GM21423 (cell line): ENCODE measurements around the gene HEMGN.
A peak's percentile ranks its signal among the peaks of the same experiment; 100 is the strongest.
"Not testable (repeated sequence)": the region's sequence is repeated elsewhere in the genome, so short reads cannot be mapped to it uniquely, and the experiment has no call there.

ENCODE experiments used
- ATAC-seq: cut with Tn5 transposase; IDR thresholded peaks from one replicate; pipeline ENCODE4 v1.9.1; 2021; ENCODE audit warnings: mild to moderate bottlenecking, moderate library complexity; ENCODE audit not compliant: unreplicated experiment

Gene HEMGN

DNA sequence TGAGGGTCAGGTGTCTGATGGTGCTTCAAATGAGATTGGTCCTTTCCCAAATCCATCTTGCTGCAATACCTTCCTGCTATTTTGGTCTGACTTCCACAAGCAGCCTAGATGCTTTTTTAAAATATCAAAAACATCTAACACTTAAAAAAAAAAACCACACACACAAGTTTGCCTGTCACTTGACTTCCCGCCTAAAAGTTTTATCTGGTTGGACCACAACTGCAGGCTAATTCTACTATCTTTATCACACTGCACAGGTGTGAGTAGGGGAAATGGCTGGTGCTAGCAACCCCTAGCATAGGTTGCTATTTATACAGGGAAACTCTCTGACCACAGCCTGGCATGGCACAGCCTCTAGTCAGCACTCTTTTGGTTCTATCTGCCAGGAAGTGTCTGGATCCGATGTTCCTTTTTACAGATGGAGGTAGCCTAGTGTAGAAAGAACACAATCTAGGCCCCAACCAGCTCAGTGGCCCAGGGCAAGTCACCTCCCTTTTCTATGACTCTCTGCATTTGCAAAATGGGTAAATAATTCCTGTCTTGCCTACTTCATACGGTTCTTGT lies at the start of gene HEMGN:
Gene HEMGN (minus strand): TSS at position 92 of the 564 bp plus-strand sequence. CDS start 36 bp downstream, at position 56.
- peak; percentile 67 for ATAC-seq

- no peak for ATAC-seq
Measured at GRCh38 chr9:97987487-97987886, 49.5 kb upstream of the HEMGN start.

- peak; percentile 13 for ATAC-seq
Measured at GRCh38 chr9:97985058-97985861, 47.3 kb upstream of the HEMGN start.

DNA sequence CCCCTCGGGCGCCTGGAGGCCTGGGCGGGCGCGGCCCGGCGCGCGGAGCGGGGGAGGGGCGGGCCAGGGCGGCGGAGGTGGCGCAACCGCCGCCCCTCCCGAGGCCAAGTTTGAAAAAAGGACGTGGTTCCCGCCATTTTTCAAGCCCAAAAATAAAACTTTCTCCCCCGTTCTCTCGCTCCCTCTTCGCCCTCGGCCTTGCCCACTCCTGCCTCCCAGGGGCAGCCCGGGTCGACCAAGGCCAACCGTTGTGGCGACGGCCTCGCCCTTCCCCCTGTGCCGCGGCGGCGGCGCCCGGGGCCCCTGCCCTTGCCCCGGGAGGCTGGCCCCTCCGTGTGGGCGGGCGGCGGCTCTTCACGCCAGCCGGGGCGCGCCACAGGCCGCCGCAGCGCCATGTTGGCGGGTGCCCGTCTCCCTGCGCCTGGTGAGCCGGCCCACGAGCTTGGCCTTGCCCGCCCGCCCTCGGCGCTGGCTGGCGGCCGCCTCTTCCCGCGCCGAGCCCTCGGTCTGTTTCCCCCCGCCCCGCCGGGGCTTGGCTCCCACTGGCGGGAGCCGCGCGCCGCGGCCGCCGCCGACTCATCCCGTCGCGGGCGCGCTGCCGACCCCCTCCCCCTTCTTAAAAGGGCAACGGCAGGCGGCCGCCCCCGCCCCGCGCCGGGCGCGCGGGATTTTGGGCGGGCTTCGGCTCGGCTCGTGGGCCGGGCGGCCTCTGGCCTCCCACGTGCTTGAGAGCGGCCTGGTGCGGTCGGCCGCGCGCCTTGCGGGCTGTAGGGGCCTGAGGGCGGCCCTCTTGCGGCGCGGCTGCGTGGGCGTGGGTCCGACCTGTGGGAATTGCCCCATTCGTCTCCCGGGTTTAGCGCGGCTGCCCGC lies 46.5 kb upstream of the HEMGN start:
- peak; percentile 21 for ATAC-seq

DNA sequence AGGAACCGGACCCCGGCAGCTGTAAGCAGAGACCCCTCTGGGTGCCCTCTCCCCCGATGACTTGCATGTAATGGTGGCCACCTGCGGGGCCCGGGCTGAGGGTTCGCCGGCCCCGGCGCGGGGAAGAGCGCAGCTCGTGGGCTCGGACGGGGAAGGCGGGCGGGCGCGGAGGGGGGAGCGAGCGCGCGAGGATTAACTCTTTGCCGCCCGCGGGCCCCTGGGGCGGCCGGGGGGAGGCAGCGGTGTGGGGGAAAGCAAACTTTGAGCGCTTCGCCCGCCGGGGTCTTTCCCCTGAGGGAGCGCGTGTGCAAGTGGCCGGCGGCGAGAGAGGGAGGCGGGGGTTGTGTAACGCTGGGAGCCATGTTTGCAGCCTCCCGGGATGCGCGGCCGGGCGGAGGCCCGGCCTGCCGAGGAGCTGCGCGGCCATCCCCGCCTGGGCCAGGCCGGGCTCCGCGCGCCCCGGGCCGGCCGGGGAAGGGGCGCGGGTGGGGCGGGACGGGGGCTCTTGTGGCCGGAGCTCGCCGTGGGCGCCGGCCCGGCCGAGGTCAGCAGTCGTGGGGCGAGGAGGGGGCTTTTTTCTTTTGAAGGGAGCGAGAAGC lies 45.7 kb upstream of the HEMGN start:
- peak; percentile 10 for ATAC-seq

- peak; percentile 69 for ATAC-seq
Measured at GRCh38 chr9:97982683-97983588, 45.0 kb upstream of the HEMGN start, which contains the start of gene ANP32B. Gene ANP32B (plus strand): TSS chr9:97983341. CDS start chr9:97983556, 215 bp downstream.

DNA sequence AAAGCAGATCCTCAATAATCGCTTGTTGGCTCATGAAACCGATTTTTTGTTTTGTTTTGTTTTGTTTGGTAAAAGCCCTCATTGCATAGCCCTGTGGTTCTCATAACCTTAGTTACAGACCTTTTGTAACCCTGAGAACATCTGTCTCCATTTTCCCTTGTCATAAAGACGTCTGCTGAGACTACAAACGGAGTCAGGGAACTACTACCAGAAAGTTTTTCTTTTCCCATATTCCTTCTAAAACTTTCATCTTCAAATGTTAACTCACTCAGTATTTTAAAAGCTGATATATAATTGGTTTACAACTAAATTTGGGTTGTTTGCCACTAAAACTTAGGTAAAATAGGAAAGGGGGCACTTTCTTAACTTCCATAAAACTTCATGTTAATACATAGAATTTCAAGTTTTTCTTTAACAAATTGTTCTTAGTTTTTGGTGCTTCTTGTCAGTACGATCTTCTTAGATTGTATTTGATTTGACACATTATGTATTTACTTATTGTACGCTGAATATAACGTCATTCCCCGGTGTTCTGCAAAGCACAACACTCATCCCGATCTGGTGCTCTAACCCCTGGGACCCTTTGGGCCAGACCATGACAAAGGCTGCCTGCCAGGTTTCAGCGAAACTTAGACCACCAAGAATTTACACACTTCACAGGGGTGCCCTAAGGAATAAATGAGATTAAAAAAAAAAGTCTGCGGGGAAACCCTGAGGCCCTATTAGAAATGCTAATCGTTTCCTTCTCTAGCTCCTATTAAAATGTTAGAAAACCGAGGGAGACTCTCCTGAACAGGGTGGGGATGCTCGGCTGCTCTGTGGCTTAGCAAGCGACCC lies 44.1 kb upstream of the HEMGN start:
- no peak for ATAC-seq

- no peak for ATAC-seq
Measured at GRCh38 chr9:97980918-97981845, 43.2 kb upstream of the HEMGN start.

DNA sequence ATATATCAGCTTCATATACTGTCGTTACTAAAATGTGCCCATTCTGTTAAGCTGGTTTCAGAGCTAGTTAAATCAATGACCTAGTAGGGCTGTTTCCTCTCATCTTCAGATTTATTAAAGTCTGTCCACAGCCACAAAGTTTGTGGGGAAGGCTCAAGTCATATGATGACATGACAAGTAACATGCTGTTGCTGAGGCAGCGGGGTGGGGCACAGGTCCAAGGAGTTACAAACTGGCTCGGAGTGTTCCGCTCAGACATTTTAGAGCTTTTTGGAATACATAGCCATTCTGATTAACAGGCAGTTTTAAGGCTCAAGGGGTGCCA lies 42.5 kb upstream of the HEMGN start:
- no peak for ATAC-seq

DNA sequence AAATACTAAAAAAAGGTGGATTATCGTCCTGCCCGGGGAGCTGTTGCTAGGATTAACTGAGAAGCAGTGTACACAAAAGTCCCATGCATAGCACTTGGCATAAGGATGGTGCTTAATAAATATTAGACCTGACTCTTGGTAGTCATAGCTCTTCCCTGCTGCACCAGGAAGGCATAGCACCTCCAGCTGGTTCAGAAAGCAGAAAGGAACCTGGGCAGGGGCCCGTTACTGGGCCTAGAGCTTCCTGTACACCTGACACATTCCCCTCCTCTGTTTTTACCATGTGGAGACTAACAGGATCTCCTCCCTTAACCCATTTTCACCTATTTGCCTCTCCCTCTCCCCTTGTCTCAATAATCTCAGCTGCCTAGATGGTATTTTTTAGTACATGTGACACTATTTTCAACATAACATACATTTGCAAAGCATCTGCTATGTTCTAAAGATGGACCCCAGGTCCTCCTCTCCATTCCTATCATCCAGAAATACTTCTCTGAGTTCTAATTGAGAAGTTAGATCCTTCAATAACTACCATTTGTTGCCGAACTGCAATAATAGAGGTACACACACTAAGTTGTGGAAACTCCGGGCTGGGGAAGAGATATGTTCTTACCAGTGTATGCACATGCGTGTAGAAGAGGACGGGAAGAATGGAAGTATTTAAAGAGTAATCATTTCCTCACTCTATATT lies 42.0 kb upstream of the HEMGN start:
- ATAC-seq: no peak

DNA sequence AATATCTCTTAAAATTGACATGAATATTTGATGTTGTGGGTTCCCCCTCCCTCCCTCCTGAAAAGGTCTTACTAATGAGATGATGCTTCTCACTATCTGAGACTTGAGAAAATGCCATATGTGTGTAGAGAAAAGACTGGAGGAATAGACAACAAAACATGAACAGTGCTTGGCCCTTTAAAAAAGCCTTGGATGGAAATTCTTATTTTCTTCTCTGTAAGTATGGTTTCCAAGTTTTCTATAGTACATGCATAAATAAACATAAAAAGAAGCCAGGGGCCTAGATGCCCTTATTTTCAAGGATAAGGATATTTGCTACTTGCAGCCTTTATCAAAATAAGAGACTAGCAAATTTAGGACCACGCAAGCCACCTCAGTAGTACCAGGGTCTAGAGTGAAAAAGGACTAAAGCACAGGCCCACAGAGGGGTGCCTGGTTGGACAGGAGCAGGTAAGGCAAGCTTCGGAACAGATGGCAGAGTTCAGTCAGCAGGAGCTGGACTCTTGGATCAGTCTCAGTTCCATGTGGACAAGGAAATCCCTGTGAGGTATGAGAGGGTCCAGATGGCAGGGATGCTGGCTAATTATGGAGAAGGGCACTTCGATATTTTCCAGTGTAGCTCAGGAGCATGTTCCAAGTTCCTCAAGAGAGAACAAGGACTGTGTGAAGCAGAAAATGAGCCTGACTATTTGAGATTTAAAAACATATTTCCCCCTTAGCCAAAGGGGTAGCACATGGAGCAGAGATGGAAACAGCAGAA lies 40.6 kb upstream of the HEMGN start:
- no peak for ATAC-seq

GRCh38 chr9:97976633-97977032 lies 38.7 kb upstream of the HEMGN start:
- ATAC-seq: not testable (repeated sequence)

DNA sequence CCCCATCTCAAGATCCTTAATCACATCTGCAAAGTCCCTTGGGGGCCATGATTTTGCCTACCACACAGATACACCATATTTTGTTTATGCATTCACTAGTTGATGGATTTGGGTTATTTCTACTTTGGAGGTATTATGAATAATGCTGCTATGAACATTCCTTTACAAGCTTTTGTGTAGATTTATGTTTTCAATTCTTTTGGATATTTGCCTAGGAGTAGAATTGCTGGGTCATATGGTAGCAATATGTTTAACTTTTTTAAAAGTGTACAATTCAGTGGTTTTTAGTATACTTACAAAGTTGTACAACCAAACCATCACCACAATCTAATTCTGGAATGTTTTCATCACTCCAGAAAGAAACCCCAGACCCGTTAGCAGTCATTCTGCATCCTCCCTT lies 37.4 kb upstream of the HEMGN start:
- ATAC-seq: no peak

- ATAC-seq: no peak
Measured at GRCh38 chr9:97972753-97973152, 34.8 kb upstream of the HEMGN start.

DNA sequence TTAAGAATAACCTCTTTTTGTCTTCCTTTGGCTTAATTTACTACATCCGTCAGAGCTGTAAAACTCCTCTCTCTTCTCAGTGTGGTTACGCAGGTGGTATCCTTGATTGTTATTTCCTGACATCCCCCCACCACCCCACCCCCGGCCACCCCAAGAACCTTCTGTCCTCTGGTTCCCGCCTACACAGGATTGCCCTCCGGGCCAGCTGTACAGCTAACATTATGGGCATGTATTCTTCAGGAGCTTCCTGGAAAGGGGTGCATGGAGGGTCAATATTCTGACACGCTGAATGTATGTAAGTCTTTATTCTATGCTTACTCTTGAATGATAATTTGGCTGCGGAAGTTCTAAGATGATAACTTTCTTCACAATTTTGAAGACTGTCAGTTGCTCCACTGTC lies 32.2 kb upstream of the HEMGN start:
- no peak for ATAC-seq

- ATAC-seq: no peak
Measured at GRCh38 chr9:97969014-97969413, 31.0 kb upstream of the HEMGN start.

DNA sequence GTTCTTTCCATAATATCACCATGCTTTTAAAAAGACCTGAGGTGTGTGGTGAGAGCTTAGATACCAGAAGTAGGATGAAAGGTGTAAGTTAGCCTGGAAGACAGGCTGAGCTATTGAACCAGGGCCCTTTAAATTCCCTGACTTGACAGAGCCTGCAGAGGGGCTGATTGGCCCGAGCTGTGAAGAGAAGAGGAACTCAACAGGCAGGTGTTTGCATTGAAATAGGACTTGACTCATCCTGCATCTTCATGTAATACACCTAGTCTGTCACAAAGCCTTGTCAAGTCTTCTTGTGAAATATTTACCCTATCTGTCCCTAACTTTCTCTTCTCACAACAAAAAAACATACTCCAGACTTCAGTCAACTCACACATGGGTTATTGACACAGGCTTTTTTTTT lies 28.5 kb upstream of the HEMGN start:
- no peak for ATAC-seq
